ENCODE results near the gene LRRC75A. TPM values are rescaled to one million over a fixed set of nuclear protein-coding genes. Genes with fewer than 3 reads are reported as not detected.

The LRRC75A gene
- total RNA-seq, 1 experiment from 2014 or later: 2.8 TPM

DNA sequence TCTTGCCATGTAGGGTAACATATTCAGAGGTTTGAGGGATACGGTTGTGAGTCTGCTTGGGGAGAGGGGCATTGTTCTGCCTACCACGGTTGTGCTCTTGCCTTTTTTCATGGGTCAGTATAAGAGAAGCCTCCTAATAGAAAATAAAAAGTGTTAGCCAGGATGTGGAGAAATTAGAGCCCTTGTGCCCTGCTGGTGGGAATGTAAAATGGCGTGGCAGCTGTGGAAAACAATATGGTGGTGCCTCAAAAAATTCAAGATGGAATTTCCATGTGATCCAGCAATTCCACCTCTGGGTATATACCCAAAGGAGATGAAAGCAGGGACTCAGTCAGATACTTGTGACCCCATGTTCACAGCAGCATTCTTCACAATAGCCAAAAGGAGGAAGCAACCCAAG is 14.2 kb upstream of the LRRC75A start:
- no peak for TF ChIP-seq EZH2 (IDR thresholded peaks at IDR 0.05; ENCODE audit: borderline replicate concordance, low read depth, low read length, poor library complexity, severe bottlenecking)
- no peak; the same call in 1 of the 2 replicates for TF ChIP-seq CTCF (conservative IDR thresholded peaks at IDR 0.05; ENCODE audit: low read depth, low read length)
- no TSS peak for BruUV-seq (replicated peaks)
- DNase-seq (ENCODE audit: low spot score): no peak

GRCh38 chr17:16504984-16505383 is 13.0 kb upstream of the LRRC75A start:
- no peaks in the 10 kb centered on the region for H3K9me3 ChIP-seq (ENCODE audit: low read depth, low read length, poor library complexity, severe bottlenecking)
- intact Hi-C loops (cut with micrococcal nuclease; ENCODE audit: unreplicated experiment): no loop called here
- TF ChIP-seq CTCF (conservative IDR thresholded peaks at IDR 0.05; ENCODE audit: low read depth, low read length): no peak
- TF ChIP-seq EZH2 (IDR thresholded peaks at IDR 0.05; ENCODE audit: borderline replicate concordance, low read depth, low read length, poor library complexity, severe bottlenecking): no peak
- no peak overlapping the region for H3K4me3 ChIP-seq (ENCODE audit: low read depth, low read length, poor library complexity, severe bottlenecking)
- no peak overlapping the region for H3K27ac ChIP-seq (ENCODE audit: low read depth, low read length, poor library complexity, severe bottlenecking)
- ChIA-PET CTCF (no interaction called here), POLR2A (ENCODE audit: low non-redundant PET) (interaction anchor here (0.6 kb wide), 1 partner anchor 61 kb away, joined by 3 read pairs; no protein-coding TSS in a partner anchor)
- H3K36me3 ChIP-seq (ENCODE audit: insufficient read depth, low read length, poor library complexity, severe bottlenecking): no peaks in the 10 kb centered on the region
- no peak for DNase-seq (ENCODE audit: low spot score)
- no peaks in the 10 kb centered on the region for H3K4me1 ChIP-seq (ENCODE audit: insufficient read depth, low read length, poor library complexity, severe bottlenecking)
- no TSS peak for BruUV-seq (replicated peaks)
- no peaks in the 10 kb centered on the region for H3K27me3 ChIP-seq (replicated peaks; ENCODE audit: insufficient read depth, low read depth, low read length, poor library complexity)

More for the DNA sequence above, 14.2 kb upstream of the LRRC75A start:
- Histone ChIP-seq H3K36me3 (ENCODE audit: insufficient read depth, low read length, poor library complexity, severe bottlenecking) (no peaks in the 10 kb centered on the region), H3K4me3 (ENCODE audit: low read depth, low read length, poor library complexity, severe bottlenecking) (no peak overlapping the region), H3K9me3 (ENCODE audit: low read depth, low read length, poor library complexity, severe bottlenecking) (no peaks in the 10 kb centered on the region), H3K27ac (ENCODE audit: low read depth, low read length, poor library complexity, severe bottlenecking) (no peak overlapping the region), H3K4me1 (ENCODE audit: insufficient read depth, low read length, poor library complexity, severe bottlenecking) (no peaks in the 10 kb centered on the region), H3K27me3 (replicated peaks; ENCODE audit: insufficient read depth, low read depth, low read length, poor library complexity) (no peaks in the 10 kb centered on the region)
- ChIA-PET POLR2A (ENCODE audit: low non-redundant PET) (no interaction called here), CTCF (no interaction called here)
- intact Hi-C loops (cut with micrococcal nuclease; ENCODE audit: unreplicated experiment): no loop called here

DNA sequence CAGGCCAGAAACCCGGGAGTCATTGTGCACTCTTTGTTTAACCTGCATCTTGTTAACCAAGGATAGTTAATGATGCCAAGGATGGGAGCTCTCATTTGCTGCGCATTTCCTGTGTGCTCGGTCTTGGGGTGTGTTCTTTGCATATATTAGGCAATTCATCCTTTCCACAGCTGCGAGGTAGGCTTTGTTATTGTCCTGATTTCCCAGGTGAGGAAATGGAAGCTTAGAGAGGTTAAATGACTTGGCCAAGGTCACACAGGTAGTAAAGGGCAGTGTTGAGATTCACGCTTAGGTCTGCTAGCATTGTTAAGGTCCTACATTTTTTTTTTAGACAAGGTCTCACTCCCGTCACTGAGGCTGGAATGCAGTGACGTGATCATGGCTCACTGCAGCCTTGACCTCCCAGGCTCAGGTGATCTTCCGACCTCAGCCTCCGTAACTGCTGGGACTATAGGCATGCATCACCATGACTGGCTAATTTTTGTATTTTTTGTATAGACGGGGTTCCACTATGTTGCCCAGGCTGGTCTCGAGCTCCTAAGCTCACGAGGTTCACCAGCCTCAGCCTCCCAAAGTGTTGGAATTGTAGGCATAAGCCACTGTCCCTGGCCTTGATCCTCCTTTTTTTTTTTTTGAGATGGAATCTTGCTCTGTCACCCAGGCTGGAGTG is 5.0 kb upstream of the LRRC75A start:
- no TSS peak for BruUV-seq (replicated peaks)
- Histone ChIP-seq H3K4me1 (ENCODE audit: insufficient read depth, low read length, poor library complexity, severe bottlenecking) (no peaks in the 10 kb centered on the region), H3K4me3 (ENCODE audit: low read depth, low read length, poor library complexity, severe bottlenecking) (no peak overlapping the region), H3K36me3 (ENCODE audit: insufficient read depth, low read length, poor library complexity, severe bottlenecking) (no peaks in the 10 kb centered on the region), H3K27ac (ENCODE audit: low read depth, low read length, poor library complexity, severe bottlenecking) (no peak overlapping the region), H3K9me3 (ENCODE audit: low read depth, low read length, poor library complexity, severe bottlenecking) (no peaks in the 10 kb centered on the region), H3K27me3 (replicated peaks; ENCODE audit: insufficient read depth, low read depth, low read length, poor library complexity) (peaks cover 20% of the 10 kb centered on the region)
- ChIA-PET POLR2A (ENCODE audit: low non-redundant PET) (no interaction called here), CTCF (no interaction called here)
- TF ChIP-seq EZH2 (IDR thresholded peaks at IDR 0.05; ENCODE audit: borderline replicate concordance, low read depth, low read length, poor library complexity, severe bottlenecking): no peak
- TF ChIP-seq CTCF (conservative IDR thresholded peaks at IDR 0.05; ENCODE audit: low read depth, low read length): no peak
- DNase-seq (ENCODE audit: low spot score): no peak
- intact Hi-C loops (cut with micrococcal nuclease; ENCODE audit: unreplicated experiment): no loop called here

Data from A673 (cell line).